ENCODE results near the gene TRIM17. TPM values are rescaled to one million over a fixed set of nuclear protein-coding genes. Genes with fewer than 3 reads are reported as not detected.

The TRIM17 gene
- total and polyA plus RNA-seq, 2 of the 8 experiments (the other 6 are each of a cell fraction or from before 2014, with no cell fraction given): 1.1 to 2.2 TPM

DNA sequence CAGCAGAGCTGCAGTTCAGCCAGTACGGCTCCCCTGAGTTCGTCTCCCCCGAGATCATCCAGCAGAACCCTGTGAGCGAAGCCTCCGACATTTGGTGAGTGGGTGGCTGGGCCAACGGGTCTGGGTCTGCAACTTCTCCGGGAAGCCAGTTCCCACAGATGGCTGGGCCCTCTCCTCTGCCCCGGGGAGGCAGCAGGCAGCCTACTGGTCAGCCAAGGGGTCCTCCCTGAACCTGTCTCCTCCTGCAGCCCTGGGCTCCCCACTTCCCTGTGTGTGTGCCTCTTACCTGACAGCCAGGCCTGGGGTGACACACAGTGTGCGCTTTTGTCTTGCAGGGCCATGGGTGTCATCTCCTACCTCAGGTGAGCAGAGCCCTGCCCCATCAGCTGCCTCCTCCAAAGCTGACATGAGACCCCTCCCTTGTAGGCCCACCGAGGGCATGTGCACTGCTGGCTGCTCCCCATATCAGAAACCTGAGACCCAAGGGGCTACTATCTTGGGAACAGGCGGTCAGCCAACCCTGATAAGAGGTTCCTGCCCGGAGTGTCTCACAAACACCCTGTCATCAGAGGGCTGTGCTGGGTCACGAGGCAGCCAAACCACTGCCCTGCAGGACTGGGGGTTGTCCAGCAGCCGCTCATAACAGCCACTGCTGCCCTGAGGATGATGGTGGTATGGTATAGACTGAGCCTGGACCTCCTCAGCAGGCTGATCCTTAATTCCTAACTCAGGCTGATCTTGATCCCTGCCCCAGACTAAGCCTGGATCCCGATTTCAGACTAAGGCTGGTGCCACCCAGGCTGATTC, 47.7 kb downstream of the TRIM17 start:
- 92% methylated on average over 14 of the region's 15 CpGs; no CpG with 5 or more reads in 1 of the 2 experiments for WGBS, 2 experiments (ENCODE audit: extremely low coverage in 1 of 2, insufficient coverage in 1 of 2, insufficient read length in 1 of 2, insufficient replicate concordance in 2 of 2, low coverage in 1 of 2, low lambda C conversion rate in 2 of 2, missing lambda C conversion rate in 1 of 2)
- Histone ChIP-seq H4K20me1 (replicated peaks in 1 of 2; ENCODE audit: control insufficient read depth in 1 of 2, insufficient read depth in 2 of 2, low read length in 2 of 2) (peaks cover 0 to 2% of the 10 kb centered on the region in 2 experiments), H3K36me3 (ENCODE audit: control insufficient read depth in 2 of 4, insufficient read depth in 4 of 4, low read length in 3 of 4) (no peaks in the 10 kb centered on the region), H3K27ac (ENCODE audit: low read depth, low read length) (no peak overlapping the region), H2BK5ac (ENCODE audit: low read depth, low read length) (no peak overlapping the region), H2AK5ac (ENCODE audit: low read depth, low read length) (no peak overlapping the region), H4K91ac (replicated peaks; ENCODE audit: insufficient read length, low read length) (no peak overlapping the region), H3K27me3 (replicated peaks in 1 of 4; ENCODE audit: control insufficient read depth in 3 of 4, extremely low read depth in 1 of 4, insufficient read depth in 3 of 4, low read length in 3 of 4) (no peaks in the 10 kb centered on the region; a peak in 1 of 7 replicates), H3K4me3 (ENCODE audit: extremely low read depth in 1 of 4, insufficient read depth in 2 of 4, low read depth in 3 of 4, low read length in 4 of 4) (no peak overlapping the region), H3K9me3 (ENCODE audit: insufficient read depth in 2 of 2, low read depth in 1 of 2, low read length in 1 of 2) (no peaks in the 10 kb centered on the region), H2AFZ (ENCODE audit: low read length) (no peak overlapping the region), H3K14ac (ENCODE audit: insufficient read length) (no peak overlapping the region), H4K8ac (ENCODE audit: extremely low read depth, insufficient read depth, low read length) (peak overlapping the region; percentile 65; the same call in 1 of the 2 replicates), H3K23me2 (ENCODE audit: low read depth, low read length) (no peaks in the 10 kb centered on the region), H2BK15ac (ENCODE audit: low read length) (no peak overlapping the region), H2BK20ac (ENCODE audit: low read length) (no peak overlapping the region), H3K4me2 (ENCODE audit: insufficient read depth in 1 of 2, low read depth in 2 of 2, low read length in 2 of 2) (no peak overlapping the region), H3K56ac (replicated peaks; ENCODE audit: insufficient read length, low read depth, low read length) (no peak overlapping the region), H3K23ac (ENCODE audit: insufficient read length) (no peak overlapping the region), H3K4me1 (replicated peaks in 1 of 4; ENCODE audit: control insufficient read depth in 3 of 4, insufficient read depth in 4 of 4, low read length in 3 of 4) (peaks cover 0 to 16% (median 5%) of the 10 kb centered on the region in 4 experiments; a peak in 4 of 7 replicates), H3K9ac (replicated peaks in 1 of 4; ENCODE audit: extremely low read depth in 1 of 4, low read depth in 3 of 4, low read length in 3 of 4) (peak overlapping the region in 1 of 4 experiments; percentile 10; a peak in 1 of 7 replicates), H3K4ac (replicated peaks; ENCODE audit: insufficient read length, low read depth, low read length) (no peak overlapping the region), H3K18ac (ENCODE audit: extremely low read depth, low read length) (no peak overlapping the region), H2BK120ac (replicated peaks; ENCODE audit: low read depth, low read length) (no peak overlapping the region), H2BK12ac (ENCODE audit: low read depth, low read length) (no peak overlapping the region), H3K79me1 (ENCODE audit: low read depth, low read length) (no peaks in the 10 kb centered on the region), H4K5ac (ENCODE audit: insufficient read length, low read depth, low read length) (no peak overlapping the region), H3K79me2 (ENCODE audit: control insufficient read depth in 1 of 2, insufficient read depth in 2 of 2, low read length in 2 of 2) (no peaks in the 10 kb centered on the region)
- DNase-seq (ENCODE audit: low read depth in 1 of 2, low spot score in 2 of 2) (no peak), FAIRE-seq (no peak)
- ChIA-PET POLR2A (ENCODE audit: partially characterized antibody) (interaction anchor here (0.6 to 1.6 kb wide), 4 partner anchors 13 to 103 kb away, joined by 3 to 4 read pairs (median 3); a partner anchor contains a TSS), CTCF (ENCODE audit: partially characterized antibody) (interaction anchor here (1.2 kb wide), 1 partner anchor 100 kb away, joined by 3 read pairs; no protein-coding TSS in a partner anchor)
- no peak for TF ChIP-seq SIRT6 (IDR thresholded peaks at IDR 0.05; ENCODE audit: low read length)
- TF ChIP-seq RFX5 (IDR thresholded peaks at IDR 0.05; ENCODE audit: borderline replicate concordance, low read depth, low read length): no peak
- no peak for TF ChIP-seq ASH2L (IDR thresholded peaks at IDR 0.05; ENCODE audit: low read length)
- no peak for TF ChIP-seq HDAC2 (IDR thresholded peaks at IDR 0.05; ENCODE audit: borderline replicate concordance in 1 of 2, low read depth in 2 of 2, low read length in 2 of 2)
- no peak for TF ChIP-seq ZNF274 (IDR thresholded peaks at IDR 0.05; ENCODE audit: borderline replicate concordance, extremely low read depth, low read length)
- no peak for TF ChIP-seq RAD21 (IDR thresholded peaks at IDR 0.05 in 1 of 2, conservative IDR thresholded peaks at IDR 0.05 in 1 of 2; ENCODE audit: low read depth in 2 of 2, low read length in 2 of 2)
- TF ChIP-seq SP2 (IDR thresholded peaks at IDR 0.05; ENCODE audit: low read length): no peak
- TF ChIP-seq, protein P1, sequence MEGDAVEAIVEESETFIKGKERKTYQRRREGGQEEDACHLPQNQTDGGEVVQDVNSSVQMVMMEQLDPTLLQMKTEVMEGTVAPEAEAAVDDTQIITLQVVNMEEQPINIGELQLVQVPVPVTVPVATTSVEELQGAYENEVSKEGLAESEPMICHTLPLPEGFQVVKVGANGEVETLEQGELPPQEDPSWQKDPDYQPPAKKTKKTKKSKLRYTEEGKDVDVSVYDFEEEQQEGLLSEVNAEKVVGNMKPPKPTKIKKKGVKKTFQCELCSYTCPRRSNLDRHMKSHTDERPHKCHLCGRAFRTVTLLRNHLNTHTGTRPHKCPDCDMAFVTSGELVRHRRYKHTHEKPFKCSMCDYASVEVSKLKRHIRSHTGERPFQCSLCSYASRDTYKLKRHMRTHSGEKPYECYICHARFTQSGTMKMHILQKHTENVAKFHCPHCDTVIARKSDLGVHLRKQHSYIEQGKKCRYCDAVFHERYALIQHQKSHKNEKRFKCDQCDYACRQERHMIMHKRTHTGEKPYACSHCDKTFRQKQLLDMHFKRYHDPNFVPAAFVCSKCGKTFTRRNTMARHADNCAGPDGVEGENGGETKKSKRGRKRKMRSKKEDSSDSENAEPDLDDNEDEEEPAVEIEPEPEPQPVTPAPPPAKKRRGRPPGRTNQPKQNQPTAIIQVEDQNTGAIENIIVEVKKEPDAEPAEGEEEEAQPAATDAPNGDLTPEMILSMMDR (IDR thresholded peaks at IDR 0.05; ENCODE audit: control extremely low read depth in 1 of 3, insufficient read depth in 1 of 3, low read depth in 1 of 3, low read length in 3 of 3): no peak
- TF ChIP-seq RXRA (IDR thresholded peaks at IDR 0.05; ENCODE audit: insufficient read depth, low read depth, low read length): no peak
